ENCODE data around the gene ASMTL.
"Not testable (repeated sequence)": the region's sequence is repeated elsewhere in the genome, so short reads cannot be mapped to it uniquely, and the experiment has no call there.

The ASMTL gene, protein sequence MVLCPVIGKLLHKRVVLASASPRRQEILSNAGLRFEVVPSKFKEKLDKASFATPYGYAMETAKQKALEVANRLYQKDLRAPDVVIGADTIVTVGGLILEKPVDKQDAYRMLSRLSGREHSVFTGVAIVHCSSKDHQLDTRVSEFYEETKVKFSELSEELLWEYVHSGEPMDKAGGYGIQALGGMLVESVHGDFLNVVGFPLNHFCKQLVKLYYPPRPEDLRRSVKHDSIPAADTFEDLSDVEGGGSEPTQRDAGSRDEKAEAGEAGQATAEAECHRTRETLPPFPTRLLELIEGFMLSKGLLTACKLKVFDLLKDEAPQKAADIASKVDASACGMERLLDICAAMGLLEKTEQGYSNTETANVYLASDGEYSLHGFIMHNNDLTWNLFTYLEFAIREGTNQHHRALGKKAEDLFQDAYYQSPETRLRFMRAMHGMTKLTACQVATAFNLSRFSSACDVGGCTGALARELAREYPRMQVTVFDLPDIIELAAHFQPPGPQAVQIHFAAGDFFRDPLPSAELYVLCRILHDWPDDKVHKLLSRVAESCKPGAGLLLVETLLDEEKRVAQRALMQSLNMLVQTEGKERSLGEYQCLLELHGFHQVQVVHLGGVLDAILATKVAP

GRCh38 chrX:1452516-1453394 is at the start of gene ASMTL:
Gene ASMTL, minus strand, starts transcription at chrX:1452909. Its CDS starts 69 bp downstream, at chrX:1452840.
- peak; percentile 100 for DNase-seq

DNA sequence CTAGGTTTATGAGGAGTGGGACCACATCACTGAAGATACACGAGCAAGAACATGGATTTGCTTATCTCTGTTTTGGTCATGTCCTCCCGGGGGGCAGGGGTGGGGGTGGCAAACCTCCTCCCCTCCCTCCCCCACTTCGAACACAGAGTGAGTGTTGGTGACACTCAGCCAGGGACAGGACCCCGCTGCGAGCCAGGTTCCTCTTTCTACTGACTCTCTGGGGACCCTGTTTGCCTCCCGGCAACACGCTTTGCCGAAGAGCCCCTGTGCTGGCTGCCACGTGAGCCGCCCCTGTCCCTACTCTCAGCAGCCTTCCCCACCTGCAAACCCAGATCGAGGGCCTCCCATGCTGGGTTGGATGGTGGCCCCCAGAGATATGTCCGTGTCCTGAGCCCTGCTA is 49.5 kb upstream of the ASMTL start:
- DNase-seq = peak; percentile 50

GRCh38 chrX:1500701-1501624 is 48.3 kb upstream of the ASMTL start:
- no peak for DNase-seq

GRCh38 chrX:1496076-1496475 is 43.4 kb upstream of the ASMTL start:
- no peak for DNase-seq

- peak; percentile 70 for DNase-seq
Observed at GRCh38 chrX:1493877-1494510, 41.3 kb upstream of the ASMTL start.

GRCh38 chrX:1493412-1493811 is 40.7 kb upstream of the ASMTL start:
- no peak for DNase-seq

GRCh38 chrX:1492421-1493012 is 39.8 kb upstream of the ASMTL start:
- no peak for DNase-seq

GRCh38 chrX:1491851-1492349 is 39.2 kb upstream of the ASMTL start:
- peak; percentile 98 for DNase-seq

GRCh38 chrX:1491248-1491647 is 38.5 kb upstream of the ASMTL start:
- DNase-seq = not testable (repeated sequence)

DNA sequence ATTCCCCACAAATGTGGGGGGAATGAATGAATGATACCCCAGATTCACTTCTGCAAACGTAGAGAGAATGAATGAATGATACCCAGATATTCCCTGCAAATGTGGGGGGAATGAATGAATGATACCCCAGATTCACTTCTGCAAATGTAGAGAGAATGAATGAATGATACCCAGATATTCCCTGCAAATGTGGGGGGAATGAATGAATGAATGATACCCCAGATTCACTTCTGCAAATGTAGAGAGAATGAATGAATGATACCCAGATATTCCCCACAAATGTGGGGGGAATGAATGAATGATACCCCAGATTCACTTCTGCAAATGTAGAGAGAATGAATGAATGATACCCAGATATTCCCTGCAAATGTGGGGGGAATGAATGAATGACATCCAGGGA is 38.0 kb upstream of the ASMTL start:
- not testable (repeated sequence) for DNase-seq

DNA sequence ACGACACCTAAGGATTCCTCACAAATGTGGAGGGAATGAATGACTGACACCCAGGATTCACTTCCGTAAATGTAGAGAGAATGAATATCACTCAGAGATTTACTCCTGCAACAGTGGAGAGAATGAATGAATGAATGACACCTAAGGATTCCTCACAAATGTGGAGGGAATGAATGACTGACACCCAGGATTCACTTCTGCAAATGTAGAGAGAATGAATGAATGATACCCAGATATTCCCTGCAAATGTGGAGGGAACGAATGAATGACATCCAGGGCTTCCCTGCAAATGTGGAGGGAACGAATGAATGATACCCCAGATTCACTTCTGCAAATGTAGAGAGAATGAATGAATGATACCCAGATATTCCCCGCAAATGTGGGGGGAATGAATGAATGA is 36.6 kb upstream of the ASMTL start:
- not testable (repeated sequence) for DNase-seq

DNA sequence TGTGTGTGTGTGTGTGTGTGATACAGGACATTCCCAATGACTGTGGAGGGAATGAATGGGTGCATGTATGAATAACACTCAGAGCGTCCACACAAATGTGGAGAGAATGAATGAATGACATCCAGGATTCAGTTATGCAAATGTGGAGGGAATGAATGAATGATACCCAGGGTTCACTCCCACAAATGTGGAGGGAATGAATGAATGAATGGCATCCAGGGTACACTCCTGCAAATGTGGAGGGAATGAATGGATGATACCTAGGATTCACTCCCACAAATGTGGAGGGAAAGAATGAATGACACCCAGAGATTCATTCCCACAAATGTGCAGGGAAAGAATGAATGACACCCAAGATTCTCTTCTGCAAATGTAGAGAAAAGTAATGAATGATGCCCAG is 36.0 kb upstream of the ASMTL start:
- no peak for DNase-seq

GRCh38 chrX:1488141-1488540 is 35.4 kb upstream of the ASMTL start:
- DNase-seq = no peak

GRCh38 chrX:1487401-1487800 is 34.7 kb upstream of the ASMTL start:
- DNase-seq = no peak

- DNase-seq = no peak
Observed at GRCh38 chrX:1486749-1487361, 34.1 kb upstream of the ASMTL start.

DNA sequence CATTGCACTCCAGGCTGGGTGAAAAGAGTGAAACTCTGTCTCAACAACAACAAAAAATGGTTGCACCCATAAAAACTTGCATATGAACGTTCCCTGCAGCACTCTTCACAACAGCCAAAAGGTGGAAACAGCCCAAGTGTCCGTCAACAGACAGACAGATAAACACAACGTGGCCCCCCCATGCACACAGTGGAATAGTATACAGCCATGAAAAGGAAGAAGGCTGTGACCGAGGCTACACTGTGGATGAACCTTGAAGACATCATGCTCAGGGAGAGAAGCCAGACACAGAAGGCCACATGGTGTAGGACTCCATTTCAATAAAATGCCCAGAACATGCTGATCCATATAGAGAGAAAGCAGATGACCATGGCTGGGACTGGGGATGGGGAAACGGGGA is 33.5 kb upstream of the ASMTL start:
- no peak for DNase-seq

- DNase-seq = no peak
Observed at GRCh38 chrX:1485033-1485432, 32.3 kb upstream of the ASMTL start.

- no peak for DNase-seq
Observed at GRCh38 chrX:1484638-1485019, 31.9 kb upstream of the ASMTL start.

GRCh38 chrX:1483843-1484637 is 31.3 kb upstream of the ASMTL start:
- DNase-seq = no peak

- not testable (repeated sequence) for DNase-seq
Observed at GRCh38 chrX:1482530-1482928, 29.8 kb upstream of the ASMTL start.
